NCI-H1048 (cell line): ENCODE data around the gene STK11.

Experiments
- DNase-seq: peaks from one replicate; lab custom pipeline; 2025; lab: John Stamatoyannopoulos, UW

STK11 gene

GRCh38 chr19:1262623-1263123 is 57.1 kb downstream of the STK11 start:
- DNase-seq, result no peak

- no peak for DNase-seq
Observed at GRCh38 chr19:1263188-1263587, 57.6 kb downstream of the STK11 start.

GRCh38 chr19:1264801-1265614 is 59.4 kb downstream of the STK11 start:
- DNase-seq, result no peak

GRCh38 chr19:1265615-1266128 is 60.1 kb downstream of the STK11 start:
- DNase-seq, result no peak

- peak; percentile 43 for DNase-seq
Observed at GRCh38 chr19:1266129-1266915, 60.7 kb downstream of the STK11 start.

- DNase-seq, result no peak
Observed at GRCh38 chr19:1266916-1267476, 61.4 kb downstream of the STK11 start.

- no peak for DNase-seq
Observed at GRCh38 chr19:1267477-1268225, 62.1 kb downstream of the STK11 start.

GRCh38 chr19:1268226-1269064 is 62.9 kb downstream of the STK11 start:
- DNase-seq, result no peak

GRCh38 chr19:1269065-1269477 is 63.5 kb downstream of the STK11 start, which contains the start of gene CIRBP:
Gene CIRBP, plus strand, starts transcription at chr19:1269332. Its CDS starts 1,602 bp downstream, at chr19:1270934.
- DNase-seq, result peak; percentile 91

- peak; percentile 65 for DNase-seq
Observed at GRCh38 chr19:1269478-1270212, 64.1 kb downstream of the STK11 start.

GRCh38 chr19:1270213-1270853 is 64.8 kb downstream of the STK11 start:
- DNase-seq, result no peak

- no peak for DNase-seq
Observed at GRCh38 chr19:1270854-1271527, 65.4 kb downstream of the STK11 start.

GRCh38 chr19:1271528-1272422 is 66.2 kb downstream of the STK11 start:
- no peak for DNase-seq

GRCh38 chr19:1272423-1273262 is 67.1 kb downstream of the STK11 start:
- no peak for DNase-seq

GRCh38 chr19:1273263-1274041 is 67.9 kb downstream of the STK11 start:
- no peak for DNase-seq
